Raji (cell line): ENCODE data around the gene MYMK.

Experiments used
- POLR2A ChIP-seq: IDR thresholded peaks from 2 replicates; pipeline ENCODE4 v1.6.1; 2011; ENCODE audit warnings: low read depth, low read length, control low read depth; ENCODE audit not compliant: insufficient read depth

Gene MYMK

GRCh38 chr9:133524679-133525228, at the start of gene MYMK:
MYMK (minus strand) TSS chr9:133524959; CDS start chr9:133524844, 115 bp downstream.
- TF ChIP-seq POLR2A, result no peak

- no peak for TF ChIP-seq POLR2A
Measured at GRCh38 chr9:133573791-133574515, 49.2 kb upstream of the MYMK start.

GRCh38 chr9:133572821-133573361, 48.1 kb upstream of the MYMK start:
- no peak for TF ChIP-seq POLR2A

GRCh38 chr9:133571896-133572595, 47.3 kb upstream of the MYMK start:
- TF ChIP-seq POLR2A, result no peak

GRCh38 chr9:133571391-133571890, 46.7 kb upstream of the MYMK start:
- TF ChIP-seq POLR2A, result no peak

- no peak for TF ChIP-seq POLR2A
Measured at GRCh38 chr9:133570691-133571080, 45.9 kb upstream of the MYMK start.

- TF ChIP-seq POLR2A, result no peak
Measured at GRCh38 chr9:133569891-133570690, 45.3 kb upstream of the MYMK start.

GRCh38 chr9:133569121-133569785, 44.5 kb upstream of the MYMK start:
- TF ChIP-seq POLR2A, result no peak

- TF ChIP-seq POLR2A, result no peak
Measured at GRCh38 chr9:133568186-133568585, 43.4 kb upstream of the MYMK start.

GRCh38 chr9:133566817-133567216, 42.1 kb upstream of the MYMK start:
- no peak for TF ChIP-seq POLR2A

- TF ChIP-seq POLR2A, result no peak
Measured at GRCh38 chr9:133566382-133566781, 41.6 kb upstream of the MYMK start.

GRCh38 chr9:133564451-133565116, 39.8 kb upstream of the MYMK start:
- TF ChIP-seq POLR2A, result no peak

- TF ChIP-seq POLR2A, result no peak
Measured at GRCh38 chr9:133563291-133563796, 38.6 kb upstream of the MYMK start.
